ENCODE data around the gene COL4A2.

Gene COL4A2

DNA sequence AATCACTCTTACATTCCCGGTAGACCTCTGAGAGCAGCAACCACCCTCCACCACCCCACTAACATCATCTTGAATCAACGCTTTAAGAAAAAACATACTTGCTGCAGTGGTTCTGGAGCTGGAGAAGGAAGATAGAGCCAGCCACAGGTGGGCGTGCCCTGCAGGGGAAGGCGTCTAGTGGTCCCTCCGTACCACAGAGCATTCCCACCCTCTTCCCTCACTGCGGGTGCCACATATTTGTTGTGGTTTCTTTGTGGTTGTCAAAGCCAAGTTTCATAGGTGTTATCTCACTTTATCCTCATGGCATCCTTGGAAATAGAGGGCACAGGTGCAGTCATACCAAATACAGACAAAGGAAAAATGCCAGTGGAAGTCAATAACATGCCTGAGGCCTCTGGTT, 22.2 kb downstream of the COL4A2 start:
- H3K4me3 ChIP-seq (ENCODE audit: low read depth, low read length), result no peak overlapping the region
- TF ChIP-seq, protein P1, sequence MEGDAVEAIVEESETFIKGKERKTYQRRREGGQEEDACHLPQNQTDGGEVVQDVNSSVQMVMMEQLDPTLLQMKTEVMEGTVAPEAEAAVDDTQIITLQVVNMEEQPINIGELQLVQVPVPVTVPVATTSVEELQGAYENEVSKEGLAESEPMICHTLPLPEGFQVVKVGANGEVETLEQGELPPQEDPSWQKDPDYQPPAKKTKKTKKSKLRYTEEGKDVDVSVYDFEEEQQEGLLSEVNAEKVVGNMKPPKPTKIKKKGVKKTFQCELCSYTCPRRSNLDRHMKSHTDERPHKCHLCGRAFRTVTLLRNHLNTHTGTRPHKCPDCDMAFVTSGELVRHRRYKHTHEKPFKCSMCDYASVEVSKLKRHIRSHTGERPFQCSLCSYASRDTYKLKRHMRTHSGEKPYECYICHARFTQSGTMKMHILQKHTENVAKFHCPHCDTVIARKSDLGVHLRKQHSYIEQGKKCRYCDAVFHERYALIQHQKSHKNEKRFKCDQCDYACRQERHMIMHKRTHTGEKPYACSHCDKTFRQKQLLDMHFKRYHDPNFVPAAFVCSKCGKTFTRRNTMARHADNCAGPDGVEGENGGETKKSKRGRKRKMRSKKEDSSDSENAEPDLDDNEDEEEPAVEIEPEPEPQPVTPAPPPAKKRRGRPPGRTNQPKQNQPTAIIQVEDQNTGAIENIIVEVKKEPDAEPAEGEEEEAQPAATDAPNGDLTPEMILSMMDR (IDR thresholded peaks at IDR 0.05; ENCODE audit: borderline replicate concordance, insufficient read depth, low read depth, low read length), result no peak

DNA sequence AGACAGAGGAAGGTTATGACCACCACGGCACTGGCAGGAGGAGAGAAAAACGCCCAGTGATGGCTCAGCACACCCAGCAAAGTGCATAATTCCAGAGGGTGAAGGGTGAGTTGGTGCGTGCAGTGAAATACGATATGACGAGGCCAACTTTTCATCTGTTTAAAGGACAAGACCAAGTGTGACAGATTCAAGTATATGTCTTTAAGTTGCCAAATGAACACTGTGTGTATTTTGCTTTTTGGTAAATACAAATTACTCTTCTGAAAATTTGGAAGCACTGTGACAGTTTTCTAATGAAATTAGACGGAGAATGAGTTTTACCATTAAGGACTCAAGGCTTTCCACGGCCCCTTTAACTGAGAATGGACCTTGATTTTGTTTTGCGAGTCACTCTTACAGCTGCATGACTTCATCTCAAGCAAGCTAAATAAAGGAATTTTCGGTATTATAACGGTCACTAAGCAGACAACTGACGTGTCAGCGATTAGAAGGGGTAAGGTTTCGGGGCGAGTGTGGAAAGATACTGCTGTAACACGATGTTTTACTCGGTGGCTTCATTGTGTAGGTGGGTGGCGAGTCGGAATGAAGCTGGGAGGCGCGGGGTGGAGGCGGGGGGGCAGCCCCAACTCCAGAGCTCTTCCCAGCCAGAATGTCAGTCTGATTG, 22.8 kb downstream of the COL4A2 start:
- TF ChIP-seq, protein P1 (IDR thresholded peaks at IDR 0.05; ENCODE audit: borderline replicate concordance, insufficient read depth, low read depth, low read length), result no peak
- no peak overlapping the region for H3K4me3 ChIP-seq (ENCODE audit: low read depth, low read length)

DNA sequence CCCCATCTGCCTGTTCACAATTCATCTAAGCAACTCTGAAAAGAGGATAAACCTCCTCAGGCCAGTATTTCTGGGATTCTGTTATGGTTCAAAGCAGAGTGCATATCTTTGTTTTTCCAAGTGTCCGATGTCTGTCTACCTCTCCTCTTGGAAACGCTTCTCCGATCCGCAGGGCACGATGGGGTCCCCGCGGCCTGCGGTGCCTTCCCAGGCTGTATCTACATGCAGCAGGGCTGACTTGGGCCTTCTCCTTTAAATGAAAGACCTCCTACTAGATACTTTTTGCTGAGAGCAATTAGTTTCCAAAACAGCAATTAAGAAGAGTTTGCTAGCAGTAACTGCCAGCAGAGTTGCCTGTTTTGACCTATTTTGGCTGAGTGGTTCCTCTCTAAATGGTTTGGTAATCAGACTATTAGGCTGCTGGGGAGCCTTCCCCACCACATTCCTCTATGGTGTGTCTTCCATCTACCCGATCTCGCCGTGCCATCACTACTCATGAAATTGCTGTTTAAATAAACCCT, 23.5 kb downstream of the COL4A2 start:
- H3K4me3 ChIP-seq (ENCODE audit: low read depth, low read length), result no peak overlapping the region
- TF ChIP-seq, protein P1 (IDR thresholded peaks at IDR 0.05; ENCODE audit: borderline replicate concordance, insufficient read depth, low read depth, low read length), result no peak

DNA sequence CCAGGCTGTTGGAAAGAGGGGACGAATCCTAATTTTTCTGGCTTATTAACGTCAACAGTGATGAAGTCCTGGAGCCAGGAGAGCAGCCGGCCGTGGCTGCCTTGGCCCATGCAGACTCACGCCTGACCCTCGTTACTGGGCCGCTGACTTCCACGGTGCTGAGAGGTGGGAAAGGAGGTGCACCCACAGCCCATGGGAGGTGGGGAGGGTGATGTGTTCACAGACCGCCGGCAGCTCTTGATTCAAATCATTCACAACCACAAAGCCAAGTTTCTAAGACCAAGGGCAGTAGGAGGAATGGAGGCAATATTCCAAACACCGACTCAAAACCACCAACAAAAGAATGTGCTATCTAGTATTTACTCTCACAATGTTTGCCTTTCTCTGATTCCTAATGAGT, 24.3 kb downstream of the COL4A2 start:
- H3K4me3 ChIP-seq (ENCODE audit: low read depth, low read length), result no peak overlapping the region
- TF ChIP-seq, protein P1 (IDR thresholded peaks at IDR 0.05; ENCODE audit: borderline replicate concordance, insufficient read depth, low read depth, low read length), result no peak

DNA sequence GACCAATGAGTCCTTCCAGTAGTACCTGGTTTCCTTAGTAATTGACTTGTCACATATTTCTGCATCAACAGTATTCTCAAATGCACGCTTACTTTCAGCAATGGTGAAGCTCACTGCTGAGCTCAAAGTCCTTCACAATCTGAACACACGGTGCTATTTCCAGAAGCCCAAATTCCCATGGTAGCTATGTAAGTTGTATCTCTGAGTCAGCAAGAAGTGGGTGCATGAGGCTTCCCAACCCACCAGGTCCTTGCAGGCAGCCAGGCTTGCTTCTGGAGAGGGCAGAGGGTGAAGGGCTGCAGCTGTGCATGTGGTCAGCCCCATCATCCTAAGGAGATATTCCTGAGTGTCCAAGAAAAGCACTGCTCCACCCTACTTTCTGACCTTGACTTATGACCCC, 25.7 kb downstream of the COL4A2 start:
- TF ChIP-seq, protein P1 (IDR thresholded peaks at IDR 0.05; ENCODE audit: borderline replicate concordance, insufficient read depth, low read depth, low read length), result no peak
- no peak overlapping the region for H3K4me3 ChIP-seq (ENCODE audit: low read depth, low read length)

DNA sequence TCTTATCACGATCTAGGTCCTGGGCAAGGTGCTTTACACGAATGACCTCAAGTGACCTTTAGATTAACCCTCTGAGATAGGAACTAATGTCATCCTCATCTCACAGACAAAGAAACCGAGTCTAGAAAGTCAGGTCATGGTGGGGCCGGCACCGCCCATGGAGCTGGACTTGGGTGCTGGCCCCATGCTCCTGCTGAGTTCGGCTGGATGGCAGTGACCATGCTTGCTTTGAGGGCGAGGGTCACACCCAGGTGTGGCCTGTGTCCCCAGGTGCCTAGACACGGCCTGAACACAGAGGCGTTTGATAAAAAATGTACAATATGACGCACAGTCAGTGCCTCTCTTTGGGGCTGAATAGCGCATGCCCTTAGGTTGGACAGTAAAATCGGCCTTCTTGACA, 26.8 kb downstream of the COL4A2 start:
- no peak overlapping the region for H3K4me3 ChIP-seq (ENCODE audit: low read depth, low read length)
- TF ChIP-seq, protein P1 (IDR thresholded peaks at IDR 0.05; ENCODE audit: borderline replicate concordance, insufficient read depth, low read depth, low read length), result no peak

DNA sequence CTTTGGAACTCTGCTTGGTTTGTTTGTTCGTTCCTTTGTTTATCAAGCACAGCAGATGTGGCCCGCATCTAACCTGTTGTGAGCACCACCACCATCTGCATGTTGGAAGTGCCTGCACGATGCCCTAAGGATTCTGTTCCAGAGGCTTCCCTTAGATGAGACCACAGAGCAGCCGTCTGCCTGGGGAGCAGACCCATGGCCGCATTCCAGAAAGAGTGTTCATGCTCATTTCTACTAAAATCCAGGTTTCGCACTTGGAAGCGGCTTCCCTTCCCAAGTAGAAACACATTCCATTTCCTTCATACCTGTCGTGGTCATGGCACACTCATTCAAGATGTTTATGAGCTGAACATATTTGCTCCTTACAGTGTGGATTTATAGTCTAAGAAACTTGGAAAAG, 27.2 kb downstream of the COL4A2 start:
- TF ChIP-seq, protein P1 (IDR thresholded peaks at IDR 0.05; ENCODE audit: borderline replicate concordance, insufficient read depth, low read depth, low read length), result no peak
- H3K4me3 ChIP-seq (ENCODE audit: low read depth, low read length), result no peak overlapping the region
